Measurements from ENCODE around the gene SPHK2.
"Not testable (repeated sequence)": the region's sequence is repeated elsewhere in the genome, so short reads cannot be mapped to it uniquely, and the experiment has no call there.

DNA sequence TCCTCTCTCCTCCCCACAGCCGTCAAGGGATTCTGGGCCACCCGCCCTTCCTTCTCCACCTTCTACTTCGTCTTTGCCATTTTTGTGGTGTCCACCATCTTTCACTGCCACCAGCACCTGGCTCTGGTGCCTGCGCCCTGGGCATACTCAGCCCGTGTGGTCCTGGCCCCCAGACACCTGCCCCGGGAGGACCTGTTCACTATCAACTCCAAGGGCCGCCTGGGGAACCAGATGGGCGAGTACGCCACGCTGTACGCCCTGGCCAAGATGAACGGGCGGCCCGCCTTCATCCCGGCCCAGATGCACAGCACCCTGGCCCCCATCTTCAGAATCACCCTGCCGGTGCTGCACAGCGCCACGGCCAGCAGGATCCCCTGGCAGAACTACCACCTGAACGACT lies 60.7 kb downstream of the SPHK2 start:
- not testable (repeated sequence) for TF ChIP-seq POLR2A (IDR thresholded peaks at IDR 0.05)
- TF ChIP-seq, protein P1, sequence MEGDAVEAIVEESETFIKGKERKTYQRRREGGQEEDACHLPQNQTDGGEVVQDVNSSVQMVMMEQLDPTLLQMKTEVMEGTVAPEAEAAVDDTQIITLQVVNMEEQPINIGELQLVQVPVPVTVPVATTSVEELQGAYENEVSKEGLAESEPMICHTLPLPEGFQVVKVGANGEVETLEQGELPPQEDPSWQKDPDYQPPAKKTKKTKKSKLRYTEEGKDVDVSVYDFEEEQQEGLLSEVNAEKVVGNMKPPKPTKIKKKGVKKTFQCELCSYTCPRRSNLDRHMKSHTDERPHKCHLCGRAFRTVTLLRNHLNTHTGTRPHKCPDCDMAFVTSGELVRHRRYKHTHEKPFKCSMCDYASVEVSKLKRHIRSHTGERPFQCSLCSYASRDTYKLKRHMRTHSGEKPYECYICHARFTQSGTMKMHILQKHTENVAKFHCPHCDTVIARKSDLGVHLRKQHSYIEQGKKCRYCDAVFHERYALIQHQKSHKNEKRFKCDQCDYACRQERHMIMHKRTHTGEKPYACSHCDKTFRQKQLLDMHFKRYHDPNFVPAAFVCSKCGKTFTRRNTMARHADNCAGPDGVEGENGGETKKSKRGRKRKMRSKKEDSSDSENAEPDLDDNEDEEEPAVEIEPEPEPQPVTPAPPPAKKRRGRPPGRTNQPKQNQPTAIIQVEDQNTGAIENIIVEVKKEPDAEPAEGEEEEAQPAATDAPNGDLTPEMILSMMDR (IDR thresholded peaks at IDR 0.05 in 4 of 5, conservative IDR thresholded peaks at IDR 0.05 in 1 of 5) = not testable (repeated sequence)
